Fibroblast of villous mesenchyme (primary cell): ENCODE data around the gene AHNAK2. TPM values are rescaled to one million over a fixed set of nuclear protein-coding genes. Genes with fewer than 3 reads are reported as not detected.

Experiments used
- DNase-seq: peaks from one replicate; pipeline ENCODE4 v3.0.0-alpha.2; 2010; ENCODE audit warnings: low read depth
- H3K4me3 ChIP-seq: 2 replicates; pipeline ENCODE4 v1.5.1; 2011; ENCODE audit warnings: low read depth, mild to moderate bottlenecking, low read length
- CTCF ChIP-seq: IDR thresholded peaks from 2 replicates; pipeline ENCODE4 v1.5.1; 2012; ENCODE audit warnings: low read depth, mild to moderate bottlenecking, low read length; ENCODE audit not compliant: insufficient read depth
- total RNA-seq: library from RNA; depleted of rRNA; stranded (reverse); fragments of >200 nt; gene quantifications from 2 replicates; pipeline ENCODE4 v1.2.3, GENCODE V29; 2012

AHNAK2 gene
- total RNA-seq, 1 donor: 32.4 TPM

- TF ChIP-seq CTCF: no peak
- H3K4me3 ChIP-seq: no peak overlapping the region
- DNase-seq: no peak
Measured at GRCh38 chr14:105011312-105011990, 33.3 kb upstream of the AHNAK2 start.

- no peak overlapping the region for H3K4me3 ChIP-seq
- peak; percentile 64 for DNase-seq
- no peak for TF ChIP-seq CTCF
Measured at GRCh38 chr14:105010891-105011291, 32.7 kb upstream of the AHNAK2 start.

GRCh38 chr14:105010106-105010505, 31.9 kb upstream of the AHNAK2 start:
- DNase-seq: no peak
- H3K4me3 ChIP-seq: no peak overlapping the region
- no peak for TF ChIP-seq CTCF

- H3K4me3 ChIP-seq: no peak overlapping the region
- no peak for TF ChIP-seq CTCF
- DNase-seq: no peak
Measured at GRCh38 chr14:105007593-105008264, 29.6 kb upstream of the AHNAK2 start.

GRCh38 chr14:105006831-105007592, 28.8 kb upstream of the AHNAK2 start:
- no peak overlapping the region for H3K4me3 ChIP-seq
- no peak for DNase-seq
- TF ChIP-seq CTCF: no peak

GRCh38 chr14:105005929-105006830, 28.0 kb upstream of the AHNAK2 start:
- DNase-seq: no peak
- TF ChIP-seq CTCF: no peak
- H3K4me3 ChIP-seq: no peak overlapping the region
